NCI-H2107 treated with DMSO at 0.1 percent for 48 hours (cell line): ENCODE measurements around the gene TAAR1.
"Not testable (repeated sequence)": the region's sequence is repeated elsewhere in the genome, so short reads cannot be mapped to it uniquely, and the experiment has no call there.

Experiments
- DNase-seq: peaks from one replicate; lab custom pipeline; 2025; ENCODE audit not compliant: unreplicated experiment; lab: John Stamatoyannopoulos, UW

The TAAR1 gene

GRCh38 chr6:132664309-132665034, 5.5 kb upstream of the TAAR1 start:
- DNase-seq: no peak

GRCh38 chr6:132663661-132664060, 4.7 kb upstream of the TAAR1 start:
- no peak for DNase-seq

GRCh38 chr6:132661906-132662305, 2.9 kb upstream of the TAAR1 start:
- DNase-seq: no peak

- no peak for DNase-seq
Measured at GRCh38 chr6:132651062-132651461, 7.9 kb downstream of the TAAR1 start.

- no peak for DNase-seq
Measured at GRCh38 chr6:132650429-132650828, 8.6 kb downstream of the TAAR1 start.

GRCh38 chr6:132648828-132649227, 10.2 kb downstream of the TAAR1 start:
- DNase-seq: no peak

GRCh38 chr6:132648356-132648755, 10.6 kb downstream of the TAAR1 start:
- DNase-seq: no peak

GRCh38 chr6:132643547-132643946, 15.4 kb downstream of the TAAR1 start:
- DNase-seq: no peak

- not testable (repeated sequence) for DNase-seq
Measured at GRCh38 chr6:132637135-132637534, 21.8 kb downstream of the TAAR1 start.

- not testable (repeated sequence) for DNase-seq
Measured at GRCh38 chr6:132635906-132636305, 23.1 kb downstream of the TAAR1 start.

GRCh38 chr6:132635288-132635687, 23.7 kb downstream of the TAAR1 start:
- not testable (repeated sequence) for DNase-seq

- DNase-seq: no peak
Measured at GRCh38 chr6:132634796-132635195, 24.2 kb downstream of the TAAR1 start.

GRCh38 chr6:132633362-132633761, 25.6 kb downstream of the TAAR1 start:
- no peak for DNase-seq

GRCh38 chr6:132624175-132624574, 34.8 kb downstream of the TAAR1 start, which contains the start of gene TAAR2:
TAAR2 (minus strand) TSS chr6:132624275; CDS start chr6:132624275, 0 bp downstream.
- DNase-seq: no peak

GRCh38 chr6:132623106-132623845, 35.7 kb downstream of the TAAR1 start:
- no peak for DNase-seq

- DNase-seq: no peak
Measured at GRCh38 chr6:132616677-132617076, 42.3 kb downstream of the TAAR1 start.

GRCh38 chr6:132614554-132614953, 44.4 kb downstream of the TAAR1 start:
- peak; percentile 20 for DNase-seq

GRCh38 chr6:132612449-132613108, 46.4 kb downstream of the TAAR1 start:
- DNase-seq: no peak

GRCh38 chr6:132611616-132612015, 47.4 kb downstream of the TAAR1 start:
- no peak for DNase-seq

- no peak for DNase-seq
Measured at GRCh38 chr6:132607544-132608233, 51.3 kb downstream of the TAAR1 start.

- DNase-seq: no peak
Measured at GRCh38 chr6:132604635-132605152, 54.3 kb downstream of the TAAR1 start.
